Measurements from ENCODE around the gene PAPPA.

The PAPPA gene

DNA sequence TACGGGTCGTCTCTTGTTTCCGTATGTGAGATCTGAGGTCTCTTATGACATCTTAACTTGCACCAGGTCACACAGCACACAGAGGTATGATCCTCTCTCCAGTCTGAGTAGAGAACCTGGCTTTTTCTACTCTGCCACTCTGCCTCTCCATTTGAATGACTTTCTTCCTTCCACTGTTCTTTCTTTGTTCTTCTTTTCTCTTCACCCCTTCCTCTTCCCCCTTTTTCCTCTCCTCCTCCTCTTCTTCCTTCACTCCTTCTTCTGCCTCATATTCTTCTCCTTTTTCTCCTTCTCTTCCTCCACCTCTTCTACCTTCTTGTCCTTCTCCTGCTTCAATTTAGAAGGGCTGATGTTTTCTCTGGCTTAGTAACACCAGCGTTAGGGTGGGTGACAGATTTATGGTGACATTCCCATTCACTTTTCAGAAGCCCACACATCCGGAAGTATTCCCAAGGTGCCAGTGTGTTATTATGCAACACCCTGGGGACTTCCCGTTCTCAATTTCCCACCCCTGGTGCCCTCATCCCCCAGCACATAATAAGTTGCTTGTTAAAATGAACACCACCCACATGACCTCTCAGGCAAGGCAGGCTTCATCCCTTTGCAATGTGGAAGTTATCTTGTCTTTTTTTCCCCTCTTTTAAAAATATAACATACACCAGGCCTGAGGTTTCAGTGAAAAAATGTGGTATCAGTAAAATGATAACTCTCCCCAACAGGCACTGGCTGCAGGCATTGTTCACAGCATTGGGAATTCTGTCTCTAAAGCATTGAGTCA, 122.0 kb downstream of the PAPPA start:
- no peak for DNase-seq (ENCODE audit: low read depth)

DNA sequence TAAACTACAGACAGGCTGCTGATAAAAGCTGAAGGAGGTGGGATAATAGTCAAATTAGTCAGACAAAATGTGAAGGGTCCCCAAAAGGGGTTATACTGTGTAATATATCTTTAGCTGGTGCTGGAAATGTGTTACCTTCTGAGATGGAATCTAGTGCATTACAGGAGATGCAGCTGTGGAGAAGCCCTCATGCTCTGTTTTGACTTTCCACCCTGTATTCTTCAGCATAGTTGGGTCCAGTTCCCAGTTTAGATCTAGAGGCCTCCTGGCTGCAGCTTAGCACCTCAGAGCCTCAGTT, 122.6 kb downstream of the PAPPA start:
- no peak for DNase-seq (ENCODE audit: low read depth)

- no peak for DNase-seq (ENCODE audit: low read depth)
Observed at GRCh38 chr9:116276651-116277121, 123.1 kb downstream of the PAPPA start.

DNA sequence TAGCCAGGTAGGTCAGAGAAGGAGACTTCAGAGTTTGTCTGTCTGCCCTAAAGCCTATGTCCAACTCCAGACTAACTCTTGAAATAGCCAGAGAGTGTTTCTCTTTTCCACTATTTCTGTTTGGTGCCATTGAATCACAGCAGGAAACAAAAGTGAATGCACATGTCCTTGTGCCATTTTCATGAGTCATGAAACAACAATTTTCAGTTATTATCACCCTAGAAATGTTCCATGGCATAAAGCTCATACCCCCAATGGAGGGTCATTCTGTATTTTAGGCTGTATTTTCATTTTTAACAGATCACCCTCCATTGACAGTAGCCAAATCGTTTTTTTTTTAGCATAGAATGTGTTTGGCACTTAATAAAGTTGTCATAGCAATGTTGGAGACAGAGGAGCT, 124.7 kb downstream of the PAPPA start:
- DNase-seq (ENCODE audit: low read depth): no peak

- DNase-seq (ENCODE audit: low read depth): no peak
Observed at GRCh38 chr9:116279230-116279629, 125.6 kb downstream of the PAPPA start.

DNA sequence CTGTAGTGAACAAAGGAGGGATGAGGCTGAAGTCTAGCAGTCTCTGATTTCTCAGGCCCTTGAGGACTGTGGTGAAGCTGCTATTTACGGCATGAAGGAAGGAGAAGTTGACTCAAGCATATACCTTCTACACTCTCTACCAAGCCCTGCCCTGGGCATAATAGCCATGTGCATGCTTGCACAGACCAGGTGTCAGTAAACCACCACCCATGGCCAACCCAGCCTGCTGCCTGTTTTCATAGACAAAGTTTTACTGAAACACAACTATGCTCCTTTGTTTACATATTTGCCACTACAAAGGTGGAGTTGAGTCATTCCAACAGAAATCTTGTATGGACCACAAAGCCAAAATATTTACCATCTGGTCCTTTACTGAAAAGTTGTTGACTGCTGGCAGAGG, 126.9 kb downstream of the PAPPA start:
- DNase-seq (ENCODE audit: low read depth): no peak

DNA sequence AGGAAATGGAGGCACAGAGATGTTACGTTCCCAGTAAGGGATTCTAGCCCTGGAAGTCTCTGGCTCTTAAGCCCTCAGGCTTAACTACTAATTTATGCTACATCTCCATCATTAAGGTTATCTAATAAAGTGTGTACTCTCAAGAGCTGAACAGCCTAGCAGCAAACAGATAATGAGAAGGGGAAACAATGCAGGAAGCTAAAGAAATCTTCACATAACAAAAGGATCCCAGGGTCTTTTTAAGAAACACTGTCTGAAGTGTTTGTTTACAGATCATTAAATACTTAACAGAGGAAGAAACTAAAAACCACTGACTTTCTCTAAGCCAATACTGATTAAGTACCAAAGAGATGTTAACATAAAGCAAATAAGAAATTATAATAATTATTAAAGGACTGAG, 129.0 kb downstream of the PAPPA start:
- DNase-seq (ENCODE audit: low read depth): no peak

DNA sequence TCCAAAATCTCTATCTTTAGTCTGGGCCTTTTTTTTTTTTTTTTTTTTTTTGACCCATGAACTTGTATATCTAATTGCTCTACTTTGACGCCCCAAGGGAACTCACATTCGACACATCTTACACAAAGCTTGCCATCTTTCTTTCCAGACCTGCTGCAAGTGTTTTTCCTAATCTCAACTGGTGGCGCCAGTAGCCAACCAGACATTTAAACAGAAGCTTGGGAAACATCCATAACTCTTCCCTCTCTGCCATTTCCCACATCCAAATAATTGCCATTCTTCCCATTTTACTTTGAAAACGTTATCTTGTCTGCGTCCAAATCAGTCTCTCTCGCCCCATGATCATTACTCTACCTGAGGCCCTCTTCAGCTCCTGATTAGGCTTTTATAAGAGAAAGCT, 130.9 kb downstream of the PAPPA start:
- no peak for DNase-seq (ENCODE audit: low read depth)

DNA sequence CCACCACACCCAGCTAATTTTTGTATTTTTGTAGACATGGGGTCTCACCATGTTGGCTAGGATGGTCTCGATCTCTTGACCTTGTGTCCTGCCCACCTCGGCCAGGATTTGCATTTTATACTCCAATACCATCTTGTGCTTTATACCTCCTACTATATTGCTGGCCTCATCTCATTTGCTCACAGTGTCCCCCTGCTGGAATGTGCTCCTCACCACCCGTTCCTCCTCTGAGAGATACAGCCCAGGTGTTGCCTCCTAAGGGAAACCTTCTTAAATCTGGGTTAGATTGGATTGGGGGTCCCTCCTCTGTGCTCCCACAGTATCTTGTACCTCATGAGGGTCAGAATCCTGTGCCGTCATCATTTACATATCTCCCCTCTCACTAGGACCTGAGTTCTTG, 131.7 kb downstream of the PAPPA start:
- DNase-seq (ENCODE audit: low read depth): no peak

DNA sequence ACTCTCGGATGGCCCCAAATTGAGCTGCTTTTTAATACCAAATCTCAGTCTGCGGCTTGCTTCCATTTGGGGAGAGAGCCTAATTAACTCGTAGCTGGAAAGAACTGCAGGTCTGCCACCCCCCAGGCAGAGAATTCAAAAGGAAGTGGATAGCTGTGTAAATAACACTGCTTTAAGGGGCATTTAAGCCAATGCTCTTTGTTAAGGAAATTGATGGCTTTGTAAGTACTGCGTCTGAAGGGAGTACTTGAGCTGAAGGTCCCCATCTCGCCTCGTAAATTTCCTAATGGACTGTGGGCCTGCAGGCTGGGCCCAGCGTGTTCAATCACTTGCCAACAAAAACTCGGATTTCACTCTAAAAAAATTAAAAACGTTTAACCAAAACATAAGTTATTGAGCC, 132.7 kb downstream of the PAPPA start:
- DNase-seq (ENCODE audit: low read depth): no peak

- DNase-seq (ENCODE audit: low read depth): no peak
Observed at GRCh38 chr9:116287721-116288120, 134.1 kb downstream of the PAPPA start.

DNA sequence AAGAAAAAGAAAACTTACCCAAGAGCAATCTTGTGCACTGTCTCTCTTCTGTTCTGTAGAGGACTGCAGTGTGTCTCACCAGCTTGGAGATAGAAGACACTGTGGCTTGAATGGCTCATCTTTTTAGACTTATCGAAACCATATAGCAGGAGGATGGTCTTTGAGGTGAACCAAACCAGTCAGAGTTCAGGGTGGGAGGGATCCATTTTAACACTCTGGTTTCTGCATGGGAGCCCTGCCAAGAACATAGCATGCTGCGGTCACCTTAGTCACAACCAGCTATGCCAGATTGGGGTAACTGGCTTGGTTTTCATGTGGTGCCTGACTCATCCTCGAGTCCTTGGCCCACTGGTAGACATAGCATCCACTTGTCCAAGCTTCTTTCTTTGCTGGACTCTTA, 135.1 kb downstream of the PAPPA start:
- peak; percentile 97 for DNase-seq (ENCODE audit: low read depth)

GRCh38 chr9:116297346-116297745, 143.8 kb downstream of the PAPPA start:
- DNase-seq (ENCODE audit: low read depth): no peak

DNA sequence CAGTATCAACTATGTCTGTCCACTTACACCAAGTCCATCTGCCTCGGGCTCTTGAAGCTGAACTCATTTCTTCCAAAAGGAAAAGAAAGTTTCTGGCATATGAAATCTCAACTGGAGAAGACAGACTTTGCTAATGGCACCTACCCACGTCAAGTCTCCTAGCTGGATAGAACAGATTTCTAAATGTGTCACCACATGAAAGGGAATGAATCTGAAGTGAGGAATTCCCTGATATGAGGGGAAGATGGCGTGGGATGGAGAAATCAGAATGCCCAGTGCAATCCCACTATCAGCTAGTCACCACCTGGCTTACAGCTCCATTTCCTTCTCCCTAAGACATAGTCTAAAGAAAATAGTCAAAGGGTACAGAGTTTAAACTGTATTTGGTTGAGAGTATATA, 144.7 kb downstream of the PAPPA start:
- DNase-seq (ENCODE audit: low read depth): no peak

GRCh38 chr9:116298878-116299391, 145.3 kb downstream of the PAPPA start:
- DNase-seq (ENCODE audit: low read depth): no peak

DNA sequence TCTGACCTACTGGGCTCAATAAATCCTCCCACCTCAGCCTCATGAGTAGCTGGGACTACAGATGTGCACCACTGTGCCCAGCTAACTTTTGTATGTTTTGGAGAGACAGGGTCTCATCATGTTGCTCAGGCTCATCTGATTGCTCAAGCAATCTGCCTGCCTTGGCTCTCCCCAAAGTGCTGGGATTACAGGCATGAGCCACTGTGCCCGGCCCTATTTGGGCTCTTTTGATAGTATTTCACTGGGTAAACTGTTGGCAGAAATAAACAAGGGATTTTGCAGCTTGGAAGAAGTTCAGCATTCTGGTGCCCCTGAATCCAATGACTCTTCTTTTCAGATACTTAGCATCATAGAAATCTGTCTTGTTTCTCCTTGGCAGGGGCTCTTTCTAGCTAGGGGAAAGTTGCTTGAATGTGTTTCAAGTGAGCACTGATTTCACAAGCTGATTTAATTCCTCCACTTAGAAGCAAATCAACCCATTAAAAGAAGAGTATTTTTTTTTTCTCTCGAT, 146.8 kb downstream of the PAPPA start:
- no peak for DNase-seq (ENCODE audit: low read depth)

DNA sequence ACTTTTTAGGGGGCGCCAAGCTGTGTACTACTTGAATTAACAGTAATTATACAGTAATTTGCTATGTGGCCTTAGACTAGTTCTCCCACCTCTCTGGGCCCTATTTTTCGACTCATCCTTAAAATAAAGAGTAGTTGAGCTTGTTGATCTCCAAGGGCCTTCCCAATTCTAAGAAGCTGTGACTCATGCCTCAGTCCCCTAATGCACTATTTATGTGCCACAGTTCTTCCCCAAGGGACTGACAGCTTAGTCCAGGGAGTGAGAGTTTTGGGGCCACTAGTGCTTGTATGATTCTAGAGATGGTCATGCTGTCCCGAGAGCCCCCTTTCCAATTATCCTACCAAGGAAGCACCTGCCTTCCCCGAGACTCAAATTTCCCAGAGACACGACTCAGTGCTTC, 149.7 kb downstream of the PAPPA start:
- no peak for DNase-seq (ENCODE audit: low read depth)

DNA sequence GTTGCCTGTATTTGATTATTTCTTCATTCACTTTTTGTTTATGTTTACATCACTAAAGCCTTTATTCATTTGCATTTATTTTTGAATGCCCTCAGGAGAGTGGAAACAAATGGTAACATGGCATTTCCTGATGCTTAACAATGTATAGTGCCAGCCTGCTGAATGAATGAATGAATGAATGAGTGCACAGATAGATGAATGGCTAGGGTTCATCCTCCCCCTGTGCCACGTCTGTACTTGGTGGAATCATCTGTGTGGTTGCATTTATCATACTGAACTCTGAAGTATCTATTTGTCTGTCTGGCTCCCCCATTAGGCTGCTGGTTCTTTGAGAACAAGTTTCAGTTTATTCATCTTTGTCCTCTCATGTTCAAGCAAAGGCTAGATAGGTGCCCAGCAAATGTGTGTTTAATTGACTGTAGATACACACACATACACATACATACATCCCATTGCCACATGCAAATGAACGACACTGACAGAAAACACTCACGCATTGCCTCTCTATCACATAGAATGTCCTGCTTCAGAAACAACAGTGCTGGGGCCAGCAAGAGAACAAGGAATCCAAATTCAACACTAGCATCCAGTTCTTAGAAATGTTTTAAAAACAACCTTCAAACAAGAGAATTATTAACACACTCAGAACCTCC, 150.4 kb downstream of the PAPPA start:
- no peak for DNase-seq (ENCODE audit: low read depth)

DNA sequence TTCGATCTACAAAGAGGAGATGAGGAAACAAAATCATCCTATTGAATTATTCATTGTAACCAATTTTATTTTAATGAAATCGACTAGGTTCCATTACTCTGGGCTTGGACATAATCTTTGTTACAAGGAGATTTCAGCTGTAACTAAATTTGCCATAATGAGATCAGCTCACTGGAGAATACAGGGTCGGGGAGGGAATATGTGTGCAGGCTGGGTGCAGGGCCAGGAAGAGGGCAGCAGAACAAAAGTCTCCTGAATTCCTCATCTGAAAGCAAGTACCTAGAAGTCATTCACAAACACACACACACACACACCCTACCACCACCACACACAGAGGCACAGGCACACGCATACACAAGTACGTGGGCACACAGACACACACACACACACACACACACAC, 151.2 kb downstream of the PAPPA start:
- DNase-seq (ENCODE audit: low read depth): no peak

GRCh38 chr9:116308076-116308475, 154.5 kb downstream of the PAPPA start:
- DNase-seq (ENCODE audit: low read depth): no peak

GRCh38 chr9:116309900-116310611, 156.5 kb downstream of the PAPPA start:
- DNase-seq (ENCODE audit: low read depth): no peak

DNA sequence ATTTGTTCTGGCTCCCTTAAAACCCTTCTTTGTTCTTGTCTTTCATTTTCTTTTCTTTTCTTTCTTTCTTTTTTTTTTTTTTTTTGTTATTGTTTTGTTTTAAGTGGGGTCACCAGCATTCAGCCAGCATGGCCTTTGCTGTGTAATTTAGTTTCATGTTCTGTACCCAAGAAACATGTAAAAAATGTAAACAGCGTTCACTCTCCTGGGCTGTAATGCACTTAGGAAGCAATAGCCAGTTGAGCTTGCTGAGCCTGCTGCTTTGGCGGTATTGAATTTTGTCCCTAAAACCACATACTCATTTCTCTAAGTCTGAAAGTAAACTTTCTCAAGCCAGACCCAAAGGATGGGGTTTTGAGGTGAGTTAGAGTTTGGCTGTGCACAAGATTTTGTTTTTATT, 158.6 kb downstream of the PAPPA start:
- DNase-seq (ENCODE audit: low read depth): no peak

GRCh38 chr9:116313638-116314037, 160.0 kb downstream of the PAPPA start:
- no peak for DNase-seq (ENCODE audit: low read depth)
